HL-60 (cell line): ENCODE data around the gene NT5DC2.

Experiments used
- DNase-seq, 2 experiments: peaks; one replicate each; pipeline ENCODE4 v3.0.0-alpha.2; 2010 to 2020; ENCODE audit warnings: low read depth in 1 of 2, low spot score in 1 of 2
- H3K27ac ChIP-seq: fragments of 250-450 bp; sonication (Bioruptor Pico); replicated peaks from 2 replicates; pipeline ENCODE4 v1.5.1; 2020; ENCODE audit warnings: mild to moderate bottlenecking, moderate library complexity
- H3K27me3 ChIP-seq: fragments of 250-450 bp; sonication (Bioruptor Pico); 2 replicates; pipeline ENCODE4 v1.5.1; 2021; ENCODE audit warnings: mild to moderate bottlenecking, moderate library complexity; ENCODE audit not compliant: insufficient read depth, poor library complexity, severe bottlenecking
- H3K4me3 ChIP-seq: replicated peaks from 2 replicates; pipeline ENCODE4 v1.5.1; 2011; ENCODE audit warnings: mild to moderate bottlenecking, control low read depth, low read length; ENCODE audit not compliant: insufficient read depth
- GABPA ChIP-seq: IDR thresholded peaks from 2 replicates; pipeline ENCODE4 v1.6.1; 2012; ENCODE audit warnings: low read depth
- POLR2AphosphoS5 ChIP-seq: IDR thresholded peaks from 2 replicates; pipeline ENCODE4 v1.6.1; 2012; ENCODE audit warnings: low read depth
- SPI1 ChIP-seq: IDR thresholded peaks from 2 replicates; pipeline ENCODE4 v1.6.1; 2012; ENCODE audit warnings: low read depth, mild to moderate bottlenecking, borderline replicate concordance
- TF ChIP-seq, protein P1 (sequence below): IDR thresholded peaks from one replicate; pipeline ENCODE4 v1.5.1; 2011; ENCODE audit warnings: low read length, control low read depth, inconsistent platforms; ENCODE audit not compliant: insufficient read depth
- TF ChIP-seq, protein P2 (sequence below): IDR thresholded peaks from 2 replicates; pipeline ENCODE4 v1.6.1; 2012; ENCODE audit warnings: low read depth; ENCODE audit not compliant: insufficient replicate concordance

NT5DC2 gene

GRCh38 chr3:52536369-52537164 is 2.9 kb upstream of the NT5DC2 start, which contains the start of gene UQCC5:
Gene UQCC5, plus strand, starts transcription at chr3:52536605. Its CDS starts 151 bp downstream, at chr3:52536756.
- Histone ChIP-seq H3K27me3 (no peaks in the 10 kb centered on the region), H3K27ac (peak within 1 kb of the TSS; percentile 74), H3K4me3 (peak within 1 kb of the TSS; percentile 77)
- peak; percentile 91 for TF ChIP-seq POLR2AphosphoS5
- TF ChIP-seq SPI1: no peak
- TF ChIP-seq, protein P1, sequence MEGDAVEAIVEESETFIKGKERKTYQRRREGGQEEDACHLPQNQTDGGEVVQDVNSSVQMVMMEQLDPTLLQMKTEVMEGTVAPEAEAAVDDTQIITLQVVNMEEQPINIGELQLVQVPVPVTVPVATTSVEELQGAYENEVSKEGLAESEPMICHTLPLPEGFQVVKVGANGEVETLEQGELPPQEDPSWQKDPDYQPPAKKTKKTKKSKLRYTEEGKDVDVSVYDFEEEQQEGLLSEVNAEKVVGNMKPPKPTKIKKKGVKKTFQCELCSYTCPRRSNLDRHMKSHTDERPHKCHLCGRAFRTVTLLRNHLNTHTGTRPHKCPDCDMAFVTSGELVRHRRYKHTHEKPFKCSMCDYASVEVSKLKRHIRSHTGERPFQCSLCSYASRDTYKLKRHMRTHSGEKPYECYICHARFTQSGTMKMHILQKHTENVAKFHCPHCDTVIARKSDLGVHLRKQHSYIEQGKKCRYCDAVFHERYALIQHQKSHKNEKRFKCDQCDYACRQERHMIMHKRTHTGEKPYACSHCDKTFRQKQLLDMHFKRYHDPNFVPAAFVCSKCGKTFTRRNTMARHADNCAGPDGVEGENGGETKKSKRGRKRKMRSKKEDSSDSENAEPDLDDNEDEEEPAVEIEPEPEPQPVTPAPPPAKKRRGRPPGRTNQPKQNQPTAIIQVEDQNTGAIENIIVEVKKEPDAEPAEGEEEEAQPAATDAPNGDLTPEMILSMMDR: no peak
- DNase-seq: peak; percentile 97 to 98

DNA sequence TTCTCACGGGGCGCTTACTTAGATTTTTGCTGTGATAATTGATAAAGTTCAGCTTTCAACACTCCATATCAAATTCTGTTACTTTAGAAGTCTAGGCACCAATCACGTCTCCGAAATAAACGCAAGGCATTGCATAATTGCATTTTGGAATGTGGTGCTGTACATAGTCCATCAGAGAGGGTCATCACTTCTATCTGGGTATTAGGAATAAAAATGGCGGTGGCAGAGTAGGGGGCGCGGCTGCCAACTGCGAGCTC is 2.4 kb upstream of the NT5DC2 start:
- no peaks in the 10 kb centered on the region for H3K27me3 ChIP-seq
- no peak overlapping the region for H3K27ac ChIP-seq
- H3K4me3 ChIP-seq: peak overlapping the region; percentile 27
- no peak for DNase-seq
- TF ChIP-seq, protein P2, sequence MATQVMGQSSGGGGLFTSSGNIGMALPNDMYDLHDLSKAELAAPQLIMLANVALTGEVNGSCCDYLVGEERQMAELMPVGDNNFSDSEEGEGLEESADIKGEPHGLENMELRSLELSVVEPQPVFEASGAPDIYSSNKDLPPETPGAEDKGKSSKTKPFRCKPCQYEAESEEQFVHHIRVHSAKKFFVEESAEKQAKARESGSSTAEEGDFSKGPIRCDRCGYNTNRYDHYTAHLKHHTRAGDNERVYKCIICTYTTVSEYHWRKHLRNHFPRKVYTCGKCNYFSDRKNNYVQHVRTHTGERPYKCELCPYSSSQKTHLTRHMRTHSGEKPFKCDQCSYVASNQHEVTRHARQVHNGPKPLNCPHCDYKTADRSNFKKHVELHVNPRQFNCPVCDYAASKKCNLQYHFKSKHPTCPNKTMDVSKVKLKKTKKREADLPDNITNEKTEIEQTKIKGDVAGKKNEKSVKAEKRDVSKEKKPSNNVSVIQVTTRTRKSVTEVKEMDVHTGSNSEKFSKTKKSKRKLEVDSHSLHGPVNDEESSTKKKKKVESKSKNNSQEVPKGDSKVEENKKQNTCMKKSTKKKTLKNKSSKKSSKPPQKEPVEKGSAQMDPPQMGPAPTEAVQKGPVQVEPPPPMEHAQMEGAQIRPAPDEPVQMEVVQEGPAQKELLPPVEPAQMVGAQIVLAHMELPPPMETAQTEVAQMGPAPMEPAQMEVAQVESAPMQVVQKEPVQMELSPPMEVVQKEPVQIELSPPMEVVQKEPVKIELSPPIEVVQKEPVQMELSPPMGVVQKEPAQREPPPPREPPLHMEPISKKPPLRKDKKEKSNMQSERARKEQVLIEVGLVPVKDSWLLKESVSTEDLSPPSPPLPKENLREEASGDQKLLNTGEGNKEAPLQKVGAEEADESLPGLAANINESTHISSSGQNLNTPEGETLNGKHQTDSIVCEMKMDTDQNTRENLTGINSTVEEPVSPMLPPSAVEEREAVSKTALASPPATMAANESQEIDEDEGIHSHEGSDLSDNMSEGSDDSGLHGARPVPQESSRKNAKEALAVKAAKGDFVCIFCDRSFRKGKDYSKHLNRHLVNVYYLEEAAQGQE: no peak
- TF ChIP-seq, protein P1: no peak
- TF ChIP-seq SPI1 (no peak), POLR2AphosphoS5 (no peak), GABPA (no peak)

DNA sequence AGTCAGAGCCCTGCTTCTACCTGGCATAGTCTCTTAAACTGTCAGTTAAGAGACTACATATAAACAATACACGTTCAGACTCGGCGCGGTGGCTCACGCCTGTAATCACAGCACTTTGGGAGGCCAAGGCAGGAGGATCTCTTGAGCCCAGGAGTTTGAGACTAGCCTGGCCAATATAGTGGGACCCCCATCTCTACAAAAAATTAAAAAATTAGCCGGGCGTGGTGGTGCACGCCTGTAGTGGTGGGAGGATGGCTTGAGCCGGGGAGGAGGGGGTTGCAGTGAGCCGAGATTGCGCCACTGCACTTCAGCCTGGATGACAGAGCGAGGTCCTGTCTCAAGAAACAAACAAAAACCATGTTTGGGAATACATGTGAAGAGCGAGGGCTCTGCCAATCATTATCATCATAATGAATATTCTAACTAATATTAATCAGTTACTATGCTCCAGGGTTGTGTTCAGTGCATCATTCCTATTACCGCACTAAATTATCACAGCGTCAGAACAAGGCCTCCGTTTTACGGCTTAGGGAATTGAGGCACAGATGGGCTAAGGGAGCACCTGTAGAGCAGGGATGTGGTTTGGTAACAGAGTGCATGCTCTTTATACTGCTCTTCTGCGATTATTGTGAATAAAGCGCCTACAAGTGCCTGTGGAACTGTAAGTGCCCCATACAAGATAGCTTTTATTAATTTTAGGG is 1.9 kb upstream of the NT5DC2 start:
- H3K27me3 ChIP-seq: no peaks in the 10 kb centered on the region
- H3K27ac ChIP-seq: no peak overlapping the region
- H3K4me3 ChIP-seq: peak overlapping the region; percentile 27
- TF ChIP-seq, protein P2: no peak
- TF ChIP-seq SPI1: no peak
- no peak for TF ChIP-seq GABPA
- no peak for TF ChIP-seq POLR2AphosphoS5
- TF ChIP-seq, protein P1: no peak
- no peak for DNase-seq
